Astrocyte (in vitro differentiated cells and primary cell): Measurements from ENCODE around the gene DNAH14.
"Not testable (repeated sequence)": the region's sequence is repeated elsewhere in the genome, so short reads cannot be mapped to it uniquely, and the experiment has no call there.

Experiments
- EZH2 ChIP-seq: IDR thresholded peaks from 2 replicates; pipeline ENCODE4 v1.6.1; 2012; ENCODE audit warnings: mild to moderate bottlenecking, low read length, inconsistent platforms; ENCODE audit not compliant: insufficient read depth
- TF ChIP-seq, protein P1 (sequence below): IDR thresholded peaks from 2 replicates; pipeline ENCODE4 v1.5.1; 2011; ENCODE audit warnings: low read depth, mild to moderate bottlenecking, inconsistent platforms, low read length, moderate library complexity; ENCODE audit not compliant: insufficient read depth

DNA sequence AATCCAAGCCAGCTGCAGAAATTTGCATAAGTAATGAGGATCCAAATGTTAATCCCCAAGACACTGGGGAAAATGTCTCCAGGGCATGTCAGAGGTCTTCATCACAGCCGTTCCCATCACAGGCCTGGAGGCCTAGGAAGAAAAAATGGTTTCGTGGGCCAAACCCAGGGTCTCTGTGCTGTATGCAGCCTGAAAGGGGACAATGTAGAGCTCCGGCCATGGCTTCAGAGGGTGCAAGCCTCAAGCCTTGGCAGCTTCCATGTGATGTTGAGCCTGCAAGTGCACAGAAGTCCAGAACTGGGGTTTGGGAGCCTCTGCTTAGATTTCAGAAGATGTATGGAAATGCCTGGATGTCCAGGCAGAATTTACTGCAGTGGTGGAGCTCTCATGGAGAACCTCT, 247.9 kb downstream of the DNAH14 start:
- TF ChIP-seq, protein P1, sequence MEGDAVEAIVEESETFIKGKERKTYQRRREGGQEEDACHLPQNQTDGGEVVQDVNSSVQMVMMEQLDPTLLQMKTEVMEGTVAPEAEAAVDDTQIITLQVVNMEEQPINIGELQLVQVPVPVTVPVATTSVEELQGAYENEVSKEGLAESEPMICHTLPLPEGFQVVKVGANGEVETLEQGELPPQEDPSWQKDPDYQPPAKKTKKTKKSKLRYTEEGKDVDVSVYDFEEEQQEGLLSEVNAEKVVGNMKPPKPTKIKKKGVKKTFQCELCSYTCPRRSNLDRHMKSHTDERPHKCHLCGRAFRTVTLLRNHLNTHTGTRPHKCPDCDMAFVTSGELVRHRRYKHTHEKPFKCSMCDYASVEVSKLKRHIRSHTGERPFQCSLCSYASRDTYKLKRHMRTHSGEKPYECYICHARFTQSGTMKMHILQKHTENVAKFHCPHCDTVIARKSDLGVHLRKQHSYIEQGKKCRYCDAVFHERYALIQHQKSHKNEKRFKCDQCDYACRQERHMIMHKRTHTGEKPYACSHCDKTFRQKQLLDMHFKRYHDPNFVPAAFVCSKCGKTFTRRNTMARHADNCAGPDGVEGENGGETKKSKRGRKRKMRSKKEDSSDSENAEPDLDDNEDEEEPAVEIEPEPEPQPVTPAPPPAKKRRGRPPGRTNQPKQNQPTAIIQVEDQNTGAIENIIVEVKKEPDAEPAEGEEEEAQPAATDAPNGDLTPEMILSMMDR = not testable (repeated sequence)
- TF ChIP-seq EZH2 = not testable (repeated sequence)
